Stimulated activated CD8-positive, alpha-beta memory T cell treated with anti-CD3 and anti-CD28 coated beads, Interleukin-2, amount 100 ng/mL, for 48 hours (primary cell): Measurements from ENCODE around the gene LRCOL1.
A peak's percentile ranks its signal among the peaks of the same experiment; 100 is the strongest.
"Not testable (repeated sequence)": the region's sequence is repeated elsewhere in the genome, so short reads cannot be mapped to it uniquely, and the experiment has no call there.

Experiments
- DNase-seq, 2 donors: peaks; one replicate each; pipeline ENCODE4 v3.0.0-alpha.2; 2020; ENCODE audit warnings: low read depth in 2 of 2

The LRCOL1 gene

GRCh38 chr12:132600048-132601032 is 10.0 kb downstream of the LRCOL1 start:
- peak; percentile 14 to 27 for DNase-seq

DNA sequence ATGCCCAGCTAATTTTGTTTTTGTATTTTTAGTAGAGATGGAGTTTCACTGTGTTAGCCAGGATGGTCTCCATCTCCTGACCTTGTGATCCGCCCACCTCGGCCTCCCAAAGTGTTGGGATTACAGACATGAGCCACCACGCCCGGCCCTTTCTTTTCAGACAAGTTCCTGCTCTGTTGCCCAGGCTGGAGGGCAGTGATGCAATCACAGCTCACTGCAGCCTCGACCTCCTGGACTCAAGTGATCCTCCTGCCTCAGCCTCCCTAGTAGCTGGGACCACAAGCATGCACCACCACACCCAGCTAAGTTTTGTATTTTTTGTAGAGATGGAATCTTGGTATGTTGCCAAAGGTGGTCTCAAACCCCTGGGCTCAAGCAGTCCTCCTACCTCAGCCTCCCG is 10.9 kb downstream of the LRCOL1 start:
- not testable (repeated sequence) for DNase-seq

GRCh38 chr12:132597333-132598316 is 12.8 kb downstream of the LRCOL1 start:
- no peak for DNase-seq

DNA sequence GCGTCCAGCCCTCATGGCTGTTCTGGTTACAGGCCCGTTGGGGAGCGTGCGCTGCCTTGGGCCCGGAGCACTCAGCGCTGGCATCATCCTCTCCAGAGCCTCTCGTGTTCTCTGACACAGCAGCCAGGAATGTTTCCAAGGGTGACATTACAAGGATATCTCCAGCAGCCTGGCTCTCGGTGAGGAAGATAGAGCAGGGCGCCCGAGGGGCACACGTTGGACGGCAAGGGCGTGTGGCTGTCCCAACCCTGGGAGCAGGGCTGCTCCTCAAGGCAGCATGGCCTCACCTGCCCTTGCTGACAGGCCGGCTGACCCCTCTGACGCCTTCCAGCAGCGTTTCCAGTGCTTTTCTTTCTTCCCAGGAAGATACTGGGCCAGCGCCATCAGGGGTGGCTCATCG is 14.4 kb downstream of the LRCOL1 start:
- no peak for DNase-seq

DNA sequence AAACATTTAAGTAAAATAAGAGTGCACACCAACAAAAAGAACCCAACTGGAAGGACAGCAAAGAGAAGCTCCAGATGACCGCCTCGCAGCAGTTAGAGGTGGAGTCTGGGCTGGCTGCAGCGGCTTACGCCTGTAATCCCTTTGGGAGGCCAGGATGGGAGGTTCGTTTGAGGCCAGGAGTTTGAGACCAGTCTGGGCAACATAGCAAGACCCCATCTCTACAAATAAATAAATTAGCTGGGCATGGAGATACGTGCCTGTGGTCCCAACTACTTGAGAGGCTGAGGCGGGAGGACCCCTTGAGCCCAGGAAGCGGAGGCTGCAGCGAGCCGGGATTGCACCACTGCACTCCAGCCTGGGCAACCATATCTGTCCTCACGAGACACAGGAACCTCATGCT is 15.2 kb downstream of the LRCOL1 start:
- no peak for DNase-seq

DNA sequence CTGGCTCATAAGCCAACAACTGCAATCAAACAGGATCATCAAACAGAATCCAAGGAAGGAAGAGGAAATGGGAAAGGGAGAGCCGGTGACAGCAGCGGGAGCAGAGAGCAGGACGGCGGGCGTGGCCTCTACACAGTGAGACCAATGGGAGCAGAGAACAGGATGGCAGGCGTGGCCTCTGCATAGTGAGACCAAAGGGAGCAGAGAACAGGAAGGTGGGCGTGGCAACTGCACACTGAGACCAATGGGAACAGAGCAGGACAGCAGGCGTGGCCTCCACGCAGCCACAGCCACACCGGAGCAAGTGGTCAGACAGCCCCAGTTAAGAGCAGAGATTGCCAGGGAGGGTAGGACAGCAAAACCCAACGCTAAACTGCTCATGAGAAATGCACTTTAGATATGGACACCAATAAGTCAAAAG is 16.4 kb downstream of the LRCOL1 start:
- peak in 1 of 2 donors; percentile 31 for DNase-seq

DNA sequence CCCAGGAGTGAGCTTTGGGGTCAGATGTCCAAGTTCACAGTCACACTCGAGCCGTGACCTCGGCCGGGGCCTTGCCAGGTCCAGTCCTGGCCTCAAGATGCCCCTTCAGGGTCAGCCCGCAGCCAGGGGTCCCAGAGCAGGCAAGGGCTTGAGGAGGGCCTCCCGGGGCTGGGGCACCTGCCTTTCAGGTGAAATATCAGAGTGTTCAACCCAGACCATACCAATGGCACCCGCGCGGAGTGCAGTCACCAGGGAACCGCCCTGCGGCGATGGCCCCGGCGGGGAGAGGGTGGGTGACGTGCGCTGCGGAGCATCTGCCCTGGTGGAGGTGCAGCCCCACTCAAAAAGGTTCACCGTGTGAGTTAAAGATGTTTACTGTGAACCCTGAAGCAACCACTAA is 16.9 kb downstream of the LRCOL1 start:
- DNase-seq: no peak

GRCh38 chr12:132593071-132593470 is 17.3 kb downstream of the LRCOL1 start:
- no peak for DNase-seq

DNA sequence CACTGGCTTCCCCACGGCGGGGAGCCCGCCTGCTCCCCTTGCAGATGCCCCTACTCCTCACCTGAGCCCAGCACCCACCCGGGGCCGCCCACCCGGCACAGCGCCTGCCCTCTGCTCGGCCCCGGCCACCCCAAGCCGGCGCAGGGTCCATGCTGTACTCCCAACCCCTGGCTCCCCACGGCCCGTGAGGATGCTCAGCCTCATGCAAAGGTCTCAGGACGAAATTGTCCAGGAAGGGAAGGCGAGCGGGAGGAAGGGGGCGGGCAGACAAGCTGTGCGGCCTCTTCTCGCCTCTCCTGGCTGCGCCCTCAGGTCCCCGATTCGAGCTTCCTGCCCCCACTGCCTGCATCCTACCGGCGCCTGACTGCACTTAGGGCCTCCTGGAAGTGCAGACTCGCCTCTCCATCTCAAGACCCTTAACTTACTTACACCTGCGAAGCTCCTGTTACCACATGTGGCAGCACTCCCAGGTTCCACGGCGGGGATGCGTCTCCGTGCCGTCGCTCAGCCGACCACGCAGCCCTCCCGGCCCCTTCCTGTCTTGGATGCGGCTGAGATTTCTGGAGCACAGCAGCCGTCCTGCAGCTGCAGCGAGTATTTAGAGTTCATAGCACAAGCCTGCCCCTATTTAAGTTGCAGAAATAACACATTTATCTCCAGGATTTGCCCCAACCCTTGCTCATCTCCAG is 18.0 kb downstream of the LRCOL1 start:
- DNase-seq: no peak

DNA sequence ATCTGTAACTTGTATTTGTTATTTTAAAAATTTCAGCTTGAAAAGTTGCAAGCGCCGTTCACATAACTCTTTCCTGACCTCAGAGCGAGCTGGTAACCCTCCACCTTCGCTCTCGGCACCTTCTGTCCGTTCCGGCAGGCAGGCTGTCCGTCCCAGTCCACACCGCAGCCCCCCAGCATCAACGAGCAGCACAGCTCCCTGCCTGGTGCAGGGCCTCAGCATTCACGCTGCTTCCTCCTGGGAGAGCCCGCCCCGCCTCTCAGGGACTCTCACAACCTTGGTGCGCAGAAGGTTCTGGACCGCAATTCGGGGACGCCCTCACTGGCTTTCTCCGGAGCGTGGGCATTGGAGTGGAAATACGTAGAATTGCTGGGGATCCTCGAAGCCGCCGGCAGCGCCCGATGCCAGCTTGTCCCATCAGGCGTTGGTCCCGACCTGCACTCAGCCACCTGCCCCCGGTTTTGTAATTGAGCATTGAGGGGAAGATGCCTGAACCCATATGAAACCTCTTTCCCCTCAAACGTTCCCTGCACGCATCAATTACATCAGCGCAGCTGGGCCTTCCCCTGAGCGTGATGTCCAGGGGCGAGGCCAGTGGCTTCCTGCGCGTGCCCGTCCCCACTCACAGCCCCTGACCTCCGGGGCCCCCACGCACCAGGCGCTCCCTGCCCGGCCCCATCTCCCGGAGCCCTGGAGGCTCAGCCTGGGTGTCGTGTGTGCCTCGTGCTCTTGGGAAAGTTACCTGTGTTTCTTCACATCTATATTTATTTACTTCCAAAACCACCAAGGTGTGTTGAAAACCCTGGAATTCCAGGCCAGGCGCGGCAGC is 19.1 kb downstream of the LRCOL1 start:
- DNase-seq: no peak

- no peak for DNase-seq
Observed at GRCh38 chr12:132588821-132589669, 21.3 kb downstream of the LRCOL1 start.

DNA sequence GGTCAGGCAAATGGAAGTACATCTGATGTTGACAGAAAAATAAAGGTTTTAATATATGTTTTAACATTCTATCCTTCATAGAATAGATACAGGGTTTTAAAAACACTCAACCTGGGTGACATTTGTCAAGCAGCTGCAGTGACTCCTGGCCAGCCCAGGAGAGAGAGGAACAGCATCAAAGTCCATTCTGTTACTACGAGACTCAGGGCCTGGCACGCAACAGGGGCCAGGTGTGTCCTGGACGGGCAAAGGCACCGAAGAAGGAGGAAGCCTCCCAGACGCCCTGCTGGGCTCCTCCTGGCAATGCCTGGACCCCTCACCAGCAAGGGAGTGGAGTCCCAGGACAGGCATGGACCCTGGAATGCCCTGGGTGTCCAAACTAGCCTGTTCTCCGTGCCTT is 22.1 kb downstream of the LRCOL1 start:
- no peak for DNase-seq

GRCh38 chr12:132587781-132588180 is 22.6 kb downstream of the LRCOL1 start:
- no peak for DNase-seq

- no peak for DNase-seq
Observed at GRCh38 chr12:132586929-132587328, 23.5 kb downstream of the LRCOL1 start.

DNA sequence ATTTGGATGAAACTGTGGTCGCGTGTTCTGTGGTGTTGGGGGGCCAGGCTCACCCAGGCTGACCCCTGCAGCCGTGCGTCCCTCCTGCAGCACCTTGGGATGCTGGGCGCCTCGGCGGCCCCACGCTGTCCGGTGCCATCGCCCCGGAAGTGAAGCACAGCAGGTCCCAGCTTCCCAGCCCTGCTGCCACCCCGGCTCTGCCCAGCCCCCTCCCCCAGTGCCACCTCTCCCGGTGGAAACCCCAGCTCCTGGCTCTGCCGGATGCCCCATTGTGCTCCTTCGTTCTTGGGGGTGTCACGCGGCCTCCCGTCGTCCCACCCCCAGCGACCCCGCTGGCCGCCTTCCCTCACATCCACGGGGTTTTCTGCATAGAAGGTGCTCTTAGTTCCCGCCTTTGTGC is 25.2 kb downstream of the LRCOL1 start:
- no peak for DNase-seq

DNA sequence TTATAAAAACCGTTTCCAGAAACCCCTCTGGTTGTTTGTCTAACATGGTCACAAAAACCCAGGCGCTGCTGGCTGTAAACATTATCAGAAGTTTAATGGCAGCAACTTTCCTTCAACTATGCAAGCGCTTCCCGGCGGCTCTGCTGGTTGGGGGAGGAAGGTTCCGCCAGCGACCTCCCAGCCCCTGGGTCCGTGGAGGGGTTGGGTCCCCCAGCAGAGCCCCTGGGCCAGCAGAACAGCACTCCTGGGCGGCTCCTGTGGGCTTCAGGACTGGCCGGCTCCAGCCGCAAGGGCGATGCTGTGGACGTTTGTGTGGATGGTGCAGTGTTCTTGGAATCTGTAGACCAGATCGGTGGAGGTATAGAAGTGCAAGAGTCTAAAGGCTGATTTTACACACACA is 26.0 kb downstream of the LRCOL1 start:
- no peak for DNase-seq

DNA sequence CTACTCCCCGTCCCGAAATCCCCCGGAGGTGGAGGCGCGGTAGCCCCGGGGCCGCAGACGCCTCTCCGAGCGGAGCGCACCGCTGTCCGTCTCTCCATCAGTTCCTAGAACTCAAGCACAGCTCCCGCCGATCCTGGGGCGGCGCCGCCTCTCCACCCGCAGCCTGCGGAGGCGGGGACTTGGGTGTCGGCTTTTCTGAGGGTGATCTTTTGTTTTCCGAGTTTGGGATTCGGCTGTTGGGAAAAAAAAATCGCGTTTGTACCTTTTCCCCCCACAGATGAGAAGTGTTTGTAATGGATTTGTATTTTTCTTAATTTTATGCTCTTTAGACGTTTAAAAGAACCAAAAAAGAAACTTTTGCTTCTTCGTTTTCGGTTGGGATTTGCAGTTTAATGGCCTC is 26.6 kb downstream of the LRCOL1 start:
- no peak for DNase-seq

DNA sequence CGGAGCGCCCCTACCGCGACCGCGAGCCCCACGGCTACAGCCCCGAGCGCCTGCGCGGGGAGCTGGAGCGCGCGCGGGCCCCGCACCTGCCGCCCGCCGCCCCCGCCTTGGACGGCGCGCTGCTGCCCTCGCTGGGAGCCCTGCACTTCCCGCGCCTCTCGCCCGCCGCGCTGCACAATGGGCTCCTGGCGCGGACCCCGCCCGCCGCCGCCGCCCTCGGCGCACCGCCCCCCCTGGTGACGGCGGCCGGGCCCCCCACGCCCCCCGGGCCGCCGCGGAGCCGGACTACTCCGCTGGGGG is 27.0 kb downstream of the LRCOL1 start:
- DNase-seq: no peak

- no peak for DNase-seq
Observed at GRCh38 chr12:132582582-132583410, 27.6 kb downstream of the LRCOL1 start.
